Coronary artery (tissue), 2 donors: Measurements from ENCODE around the gene GTSF1L.

Source experiments
- DNase-seq: peaks from one replicate; pipeline ENCODE4 v3.0.0-alpha.2; 2017; ENCODE audit warnings: low spot score
- H3K27ac ChIP-seq, 2 donors: fragments of 200-600 bp; sonication (generic); one replicate each; pipeline ENCODE4 v1.5.1; 2016 to 2019
- H3K4me3 ChIP-seq: fragments of 200-600 bp; sonication (generic); 2 replicates; pipeline ENCODE4 v1.5.1; 2016; ENCODE audit warnings: mild to moderate bottlenecking, moderate library complexity
- CTCF ChIP-seq: fragments of 200-600 bp; sonication (generic); IDR thresholded peaks from one replicate; pipeline ENCODE4 v1.5.1; 2019; ENCODE audit warnings: antibody characterized with exemption

GTSF1L gene

GRCh38 chr20:43746344-43747137, 19.7 kb upstream of the GTSF1L start:
- Histone ChIP-seq H3K27ac (no peak overlapping the region), H3K4me3 (no peak overlapping the region)
- DNase-seq: no peak
- TF ChIP-seq CTCF: no peak

- no peak for TF ChIP-seq CTCF
- Histone ChIP-seq H3K4me3 (no peak overlapping the region), H3K27ac (no peak overlapping the region)
- DNase-seq: no peak
Measured at GRCh38 chr20:43744966-43745730, 18.3 kb upstream of the GTSF1L start.

GRCh38 chr20:43744151-43744611, 17.4 kb upstream of the GTSF1L start:
- DNase-seq: no peak
- no peak for TF ChIP-seq CTCF
- Histone ChIP-seq H3K27ac (no peak overlapping the region), H3K4me3 (no peak overlapping the region)

GRCh38 chr20:43740642-43741041, 13.8 kb upstream of the GTSF1L start:
- no peak for DNase-seq
- no peak overlapping the region for H3K27ac ChIP-seq

GRCh38 chr20:43739148-43739749, 12.4 kb upstream of the GTSF1L start:
- Histone ChIP-seq H3K4me3 (no peak overlapping the region), H3K27ac (no peak overlapping the region)
- no peak for DNase-seq
- no peak for TF ChIP-seq CTCF

More at GRCh38 chr20:43740642-43741041, 13.8 kb upstream of the GTSF1L start:
- H3K4me3 ChIP-seq: no peak overlapping the region
- no peak for TF ChIP-seq CTCF

- H3K4me3 ChIP-seq: no peak overlapping the region
- no peak for TF ChIP-seq CTCF
- no peak overlapping the region for H3K27ac ChIP-seq
- DNase-seq: no peak
Measured at GRCh38 chr20:43737925-43738324, 11.1 kb upstream of the GTSF1L start.
